H1 (cell line): ENCODE data around the gene FBXO44. TPM values are rescaled to one million over a fixed set of nuclear protein-coding genes. Genes with fewer than 3 reads are reported as not detected.

Source experiments
- CTCF ChIA-PET: fragments of 300-600 bp; sonication (Branson Sonifier 250); formaldehyde crosslinking; loops from one replicate; lab custom pipeline; 2021; ENCODE audit not compliant: partially characterized antibody; lab: Charles Lee
- POLR2A ChIA-PET: fragments of 300-600 bp; sonication (Branson Sonifier 250); formaldehyde crosslinking; loops from one replicate; lab custom pipeline; 2021; ENCODE audit warnings: inconsistent platforms; ENCODE audit not compliant: partially characterized antibody; lab: Charles Lee
- DNase-seq, 2 experiments: peaks; one replicate each; pipeline versions ENCODE4 v3.0.0 to v3.0.0-alpha.2; 2010 to 2022; ENCODE audit warnings: low spot score in 2 of 2, low read depth in 1 of 2, mixed read lengths in 1 of 2
- FAIRE-seq: peaks from 2 replicates; lab custom pipeline; 2011; peaks lifted over from hg19 to GRCh38; lab: Jason Lieb, UNC
- H2AFZ ChIP-seq: 2 replicates; pipeline ENCODE4 v1.8.1; 2012; ENCODE audit warnings: low read length, inconsistent platforms
- H2AK5ac ChIP-seq: 2 replicates; pipeline ENCODE4 v1.6.1; 2013; ENCODE audit warnings: low read depth, low read length
- H2BK120ac ChIP-seq: replicated peaks from 2 replicates; pipeline ENCODE3; 2013; ENCODE audit warnings: low read depth, low read length, inconsistent platforms
- H2BK12ac ChIP-seq: 2 replicates; pipeline ENCODE4 v1.6.1; 2013; ENCODE audit warnings: low read depth, low read length
- H2BK15ac ChIP-seq: 2 replicates; pipeline ENCODE4 v1.6.1; 2013; ENCODE audit warnings: low read length
- H2BK20ac ChIP-seq: 2 replicates; pipeline ENCODE4 v1.6.1; 2013; ENCODE audit warnings: low read length
- H2BK5ac ChIP-seq: 2 replicates; pipeline ENCODE4 v1.6.1; 2013; ENCODE audit warnings: low read depth, low read length
- H3K14ac ChIP-seq: 2 replicates; pipeline ENCODE4 v1.6.1; 2013; ENCODE audit warnings: inconsistent platforms; ENCODE audit not compliant: insufficient read length
- H3K18ac ChIP-seq: 2 replicates; pipeline ENCODE4 v1.6.1; 2013; ENCODE audit warnings: low read length; ENCODE audit errors: extremely low read depth
- H3K23ac ChIP-seq: 2 replicates; pipeline ENCODE4 v1.6.1; 2013; ENCODE audit warnings: inconsistent platforms; ENCODE audit not compliant: insufficient read length
- H3K23me2 ChIP-seq: 2 replicates; pipeline ENCODE4 v1.6.1; 2013; ENCODE audit warnings: low read depth, low read length
- H3K27ac ChIP-seq: 2 replicates; pipeline ENCODE4 v1.6.1; 2011; ENCODE audit warnings: low read depth, low read length, inconsistent platforms
- H3K27me3 ChIP-seq, 4 experiments: replicated peaks in 1 of 4; 1 replicate in 1 of 4; 2 replicates in 3 of 4; pipeline versions ENCODE4 v1.6.1 to v1.8.1; 2011 to 2013; ENCODE audit warnings: low read length in 3 of 4, mild to moderate bottlenecking in 3 of 4, inconsistent platforms in 2 of 4, mixed read lengths in 2 of 4, moderate library complexity in 1 of 4; ENCODE audit not compliant: control insufficient read depth in 3 of 4, insufficient read depth in 3 of 4; ENCODE audit errors: extremely low read depth in 1 of 4
- H3K36me3 ChIP-seq, 4 experiments: 2 replicates each; pipeline versions ENCODE4 v1.6.1 to v1.8.1; 2011 to 2013; ENCODE audit warnings: mild to moderate bottlenecking in 4 of 4, low read length in 3 of 4, moderate library complexity in 2 of 4, control low read depth in 1 of 4, inconsistent platforms in 1 of 4; ENCODE audit not compliant: insufficient read depth in 4 of 4, control insufficient read depth in 2 of 4
- H3K4ac ChIP-seq: replicated peaks from 2 replicates; pipeline ENCODE3; 2013; ENCODE audit warnings: low read length, low read depth, mixed read lengths, inconsistent platforms; ENCODE audit not compliant: insufficient read length
- H3K4me1 ChIP-seq, 4 experiments: replicated peaks in 1 of 4; 1 replicate in 1 of 4; 2 replicates in 3 of 4; pipeline versions ENCODE4 v1.6.1 to v1.8.1; 2011 to 2013; ENCODE audit warnings: low read length in 3 of 4, inconsistent platforms in 2 of 4, mixed read lengths in 1 of 4; ENCODE audit not compliant: insufficient read depth in 4 of 4, control insufficient read depth in 3 of 4
- H3K4me2 ChIP-seq, 2 experiments: 2 replicates each; pipeline versions ENCODE4 v1.6.1 to v1.8.1; 2011 to 2013; ENCODE audit warnings: low read depth in 2 of 2, low read length in 2 of 2, control low read depth in 1 of 2, inconsistent platforms in 1 of 2, mild to moderate bottlenecking in 1 of 2; ENCODE audit not compliant: insufficient read depth in 1 of 2
- H3K4me3 ChIP-seq, 4 experiments: fragments of 200-600, 300-600 bp in 1 of 4; sonication (generic), shearing (Covaris generic), sonication (Bioruptor Twin) in 1 of 4; 2 replicates each; pipeline versions ENCODE4 v1.5.1 to v1.8.1; 2011 to 2016; ENCODE audit warnings: low read length in 4 of 4, low read depth in 3 of 4, control low read depth in 2 of 4, inconsistent platforms in 2 of 4, mild to moderate bottlenecking in 2 of 4, mixed read lengths in 1 of 4, moderate library complexity in 1 of 4; ENCODE audit not compliant: insufficient read depth in 2 of 4; ENCODE audit errors: extremely low read depth in 1 of 4
- H3K56ac ChIP-seq: replicated peaks from 2 replicates; pipeline ENCODE3; 2013; ENCODE audit warnings: low read depth, mild to moderate bottlenecking, mixed read lengths, low read length, inconsistent platforms; ENCODE audit not compliant: insufficient read length
- H3K79me1 ChIP-seq: 2 replicates; pipeline ENCODE4 v1.6.1; 2013; ENCODE audit warnings: low read depth, low read length, control low read depth
- H3K79me2 ChIP-seq, 2 experiments: 2 replicates each; pipeline versions ENCODE4 v1.6.1 to v1.8.1; 2012 to 2013; ENCODE audit warnings: low read length in 2 of 2, mild to moderate bottlenecking in 2 of 2, inconsistent platforms in 1 of 2; ENCODE audit not compliant: insufficient read depth in 2 of 2, control insufficient read depth in 1 of 2
- H3K9ac ChIP-seq, 4 experiments: replicated peaks in 1 of 4; 1 replicate in 1 of 4; 2 replicates in 3 of 4; pipeline versions ENCODE4 v1.6.1 to v1.8.1; 2011 to 2013; ENCODE audit warnings: low read depth in 3 of 4, low read length in 3 of 4, control low read depth in 2 of 4, mild to moderate bottlenecking in 2 of 4, moderate library complexity in 2 of 4, inconsistent platforms in 1 of 4; ENCODE audit errors: extremely low read depth in 1 of 4
- H3K9me3 ChIP-seq, 2 experiments: 2 replicates each; pipeline versions ENCODE4 v1.6.1 to v1.8.1; 2012 to 2013; ENCODE audit warnings: mild to moderate bottlenecking in 2 of 2, moderate library complexity in 2 of 2, control low read depth in 1 of 2, inconsistent platforms in 1 of 2, low read depth in 1 of 2, low read length in 1 of 2, mixed read lengths in 1 of 2; ENCODE audit not compliant: insufficient read depth in 2 of 2
- H4K20me1 ChIP-seq, 2 experiments: replicated peaks in 1 of 2; 2 replicates each; pipeline versions ENCODE3 to v1.8.1; 2011 to 2013; ENCODE audit warnings: inconsistent platforms in 2 of 2, low read length in 2 of 2, mild to moderate bottlenecking in 1 of 2; ENCODE audit not compliant: insufficient read depth in 2 of 2, control insufficient read depth in 1 of 2
- H4K5ac ChIP-seq: 2 replicates; pipeline ENCODE4 v1.6.1; 2013; ENCODE audit warnings: low read length, low read depth, mixed read lengths, inconsistent platforms; ENCODE audit not compliant: insufficient read length
- H4K8ac ChIP-seq: 2 replicates; pipeline ENCODE4 v1.8.0; 2013; ENCODE audit warnings: mild to moderate bottlenecking, moderate library complexity, low read length, inconsistent platforms; ENCODE audit not compliant: insufficient read depth; ENCODE audit errors: extremely low read depth
- H4K91ac ChIP-seq: replicated peaks from 2 replicates; pipeline ENCODE3; 2013; ENCODE audit warnings: low read length, mixed read lengths, inconsistent platforms; ENCODE audit not compliant: insufficient read length
- HDAC2 ChIP-seq, 2 experiments: fragments of 300-600 bp in 1 of 2; sonication (generic) in 1 of 2; IDR thresholded peaks; 2 replicates each; pipeline ENCODE4 v1.6.1; 2011 to 2012; ENCODE audit warnings: low read depth in 2 of 2, low read length in 2 of 2, mild to moderate bottlenecking in 2 of 2, moderate library complexity in 2 of 2, borderline replicate concordance in 1 of 2, inconsistent platforms in 1 of 2
- RXRA ChIP-seq: IDR thresholded peaks from 2 replicates; pipeline ENCODE4 v1.6.1; 2011; ENCODE audit warnings: low read depth, mild to moderate bottlenecking, low read length, moderate library complexity; ENCODE audit not compliant: insufficient read depth
- WGBS, 2 experiments: shearing (Covaris generic) in 1 of 2; methylation state at CpG; one replicate each; pipeline versions ENCODE4 v1.1.6 to v1.1.7; 2013 to 2015; ENCODE audit warnings: low lambda C conversion rate in 2 of 2, mixed read lengths in 2 of 2, inconsistent platforms in 1 of 2, low coverage in 1 of 2, missing lambda C conversion rate in 1 of 2; ENCODE audit not compliant: insufficient replicate concordance in 2 of 2, insufficient coverage in 1 of 2, insufficient read length in 1 of 2; ENCODE audit errors: extremely low coverage in 1 of 2, missing lambda C conversion rate in 1 of 2; 5-methylcytosine and 5-hydroxymethylcytosine counted together
- polyA plus RNA-seq, 7 experiments: library from polyadenylated mRNA; depleted of rRNA in 3 of 7; stranded (reverse) in 5 of 7; unstranded in 2 of 7; fragments of >200 nt in 5 of 7; fragments of 200-250 nt in 2 of 7; gene quantifications; 1 replicate in 5 of 7; 2 replicates in 1 of 7; 4 replicates in 1 of 7; pipeline versions ENCODE4 v1.2.1 to v1.2.3, GENCODE V29; 2011 to 2013; ENCODE audit warnings: missing spikeins in 2 of 7, mixed read lengths in 2 of 7
- total RNA-seq: library from RNA; stranded (reverse); fragmentation: NEBNext Ultra II Directional; extraction: Animal tissue kit (Norgen Biotek cat#: 25700); gene quantifications from 2 replicates; pipeline ENCODE4 v1.2.1, GENCODE V29; 2021
- TF ChIP-seq, protein P1 (sequence below): IDR thresholded peaks from 2 replicates; pipeline ENCODE4 v1.6.1; 2011; ENCODE audit warnings: low read depth, mild to moderate bottlenecking, low read length; ENCODE audit not compliant: insufficient read depth

Gene FBXO44
- total and polyA plus RNA-seq, 2 of the 8 experiments (the other 6 are each of a cell fraction or from before 2014, with no cell fraction given), result 27.0 to 27.2 TPM

DNA sequence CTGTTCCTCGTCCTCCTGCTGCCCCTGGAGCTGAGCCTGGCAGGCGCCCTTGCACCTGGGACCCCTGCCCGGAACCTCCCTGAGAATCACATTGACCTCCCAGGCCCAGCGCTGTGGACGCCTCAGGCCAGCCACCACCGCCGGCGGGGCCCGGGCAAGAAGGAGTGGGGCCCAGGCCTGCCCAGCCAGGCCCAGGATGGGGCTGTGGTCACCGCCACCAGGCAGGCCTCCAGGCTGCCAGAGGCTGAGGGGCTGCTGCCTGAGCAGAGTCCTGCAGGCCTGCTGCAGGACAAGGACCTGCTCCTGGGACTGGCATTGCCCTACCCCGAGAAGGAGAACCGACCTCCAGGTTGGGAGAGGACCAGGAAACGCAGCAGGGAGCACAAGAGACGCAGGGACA is 51.6 kb downstream of the FBXO44 start:
- peaks cover 9% of the 10 kb centered on the region for H3K79me1 ChIP-seq
- peak overlapping the region; percentile 88; the same call in 1 of the 2 replicates for H2BK15ac ChIP-seq
- ChIA-PET POLR2A (interaction anchor here (1.9 to 14.6 kb wide), 3 partner anchors 17 to 37 kb away, joined by 6 to 329 read pairs (median 10); partner anchors contain the start of genes DRAXIN and MAD2L2), CTCF (interaction anchor here (1.2 to 11.1 kb wide), 8 partner anchors 10 to 63 kb away, joined by 3 to 266 read pairs (median 38); partner anchors contain the start of genes DRAXIN, FBXO6 and MAD2L2)
- 96% methylated on average over 8 of the region's 14 CpGs; no CpG with 5 or more reads in 1 of the 2 experiments for WGBS, 2 experiments
- no peak overlapping the region for H3K4me2 ChIP-seq
- peaks cover 7 to 42% (median 27%) of the 10 kb centered on the region in 4 experiments for H3K4me1 ChIP-seq
- peaks cover 6 to 8% of the 10 kb centered on the region in 2 experiments; a peak in 2 of 4 replicates for H3K79me2 ChIP-seq
- H3K14ac ChIP-seq, result no peak overlapping the region
- H3K4me3 ChIP-seq, result no peak overlapping the region
- H3K9ac ChIP-seq, result no peak overlapping the region
- no peak overlapping the region for H3K56ac ChIP-seq
- no peak overlapping the region for H2AFZ ChIP-seq
- DNase-seq, result no peak
- peak overlapping the region; percentile 87; the same call in 1 of the 2 replicates for H2BK12ac ChIP-seq
- H3K36me3 ChIP-seq, result peaks cover 0 to 6% (median 0%) of the 10 kb centered on the region in 4 experiments; a peak in 2 of 8 replicates
- TF ChIP-seq, protein P1, sequence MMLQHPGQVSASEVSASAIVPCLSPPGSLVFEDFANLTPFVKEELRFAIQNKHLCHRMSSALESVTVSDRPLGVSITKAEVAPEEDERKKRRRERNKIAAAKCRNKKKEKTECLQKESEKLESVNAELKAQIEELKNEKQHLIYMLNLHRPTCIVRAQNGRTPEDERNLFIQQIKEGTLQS, result no peak
- TF ChIP-seq HDAC2 (IDR thresholded peaks at IDR 0.05; ENCODE audit: borderline replicate concordance in 1 of 2, low read depth in 2 of 2, low read length in 2 of 2) (no peak), RXRA (no peak)
- H3K4ac ChIP-seq, result peak overlapping the region; percentile 88
- H3K23me2 ChIP-seq, result peaks cover 6% of the 10 kb centered on the region
- 0 out of 2 replicates have a peak overlapping the region, but pooled peaks have one; percentile 83 for H4K8ac ChIP-seq
- FAIRE-seq, result no peak
- H4K20me1 ChIP-seq, result peaks cover 0 to 7% of the 10 kb centered on the region in 2 experiments
- no peak overlapping the region for H3K23ac ChIP-seq
- H2BK120ac ChIP-seq, result no peak overlapping the region
- no peak overlapping the region for H2AK5ac ChIP-seq
- H3K18ac ChIP-seq, result peak overlapping the region; percentile 14; the same call in 1 of the 2 replicates
- peak overlapping the region; percentile 81 for H4K91ac ChIP-seq
- peak overlapping the region; percentile 66; the same call in 1 of the 2 replicates for H2BK5ac ChIP-seq
- no peaks in the 10 kb centered on the region for H3K9me3 ChIP-seq
- H3K27ac ChIP-seq, result no peak overlapping the region
- no peaks in the 10 kb centered on the region; a peak in 1 of 7 replicates for H3K27me3 ChIP-seq
- peak overlapping the region; percentile 90; the same call in 1 of the 2 replicates for H2BK20ac ChIP-seq
- no peak overlapping the region for H4K5ac ChIP-seq
